Activated T-helper 17 cell treated with anti-CD3 and anti-CD28 coated beads, Interleukin-2, amount 50 U/mL, for 72 hours (primary cell): ENCODE measurements around the gene NAALADL2. TPM values are rescaled to one million over a fixed set of nuclear protein-coding genes. Genes with fewer than 3 reads are reported as not detected.

ENCODE experiments used
- ATAC-seq: fragments of 150-1000 bp; cut with Tn5 transposase; replicated peaks from 2 replicates; pipeline ENCODE4 v1.10.0; 2021; ENCODE audit warnings: mild to moderate bottlenecking, moderate library complexity
- H3K27ac Mint-ChIP-seq: one replicate; pipeline ENCODE4 v1.8.0; 2022; ENCODE audit warnings: mixed read lengths
- H3K27me3 Mint-ChIP-seq: one replicate; pipeline ENCODE4 v1.8.0; 2022; ENCODE audit warnings: mixed read lengths
- H3K36me3 Mint-ChIP-seq: one replicate; pipeline ENCODE4 v1.8.0; 2022; ENCODE audit warnings: low read depth, mild to moderate bottlenecking, mixed read lengths
- H3K4me1 Mint-ChIP-seq: one replicate; pipeline ENCODE4 v1.8.0; 2022; ENCODE audit warnings: mixed read lengths
- H3K4me3 Mint-ChIP-seq: one replicate; pipeline ENCODE4 v1.8.0; 2022; ENCODE audit warnings: mild to moderate bottlenecking, mixed read lengths
- H3K9me3 Mint-ChIP-seq: one replicate; pipeline ENCODE4 v1.8.0; 2022; ENCODE audit warnings: mixed read lengths
- total RNA-seq, 2 donors: library from RNA; stranded (reverse); gene quantifications; one replicate each; pipeline ENCODE4 v1.2.3, GENCODE V29; 2022

The NAALADL2 gene
- not detected for total RNA-seq

DNA sequence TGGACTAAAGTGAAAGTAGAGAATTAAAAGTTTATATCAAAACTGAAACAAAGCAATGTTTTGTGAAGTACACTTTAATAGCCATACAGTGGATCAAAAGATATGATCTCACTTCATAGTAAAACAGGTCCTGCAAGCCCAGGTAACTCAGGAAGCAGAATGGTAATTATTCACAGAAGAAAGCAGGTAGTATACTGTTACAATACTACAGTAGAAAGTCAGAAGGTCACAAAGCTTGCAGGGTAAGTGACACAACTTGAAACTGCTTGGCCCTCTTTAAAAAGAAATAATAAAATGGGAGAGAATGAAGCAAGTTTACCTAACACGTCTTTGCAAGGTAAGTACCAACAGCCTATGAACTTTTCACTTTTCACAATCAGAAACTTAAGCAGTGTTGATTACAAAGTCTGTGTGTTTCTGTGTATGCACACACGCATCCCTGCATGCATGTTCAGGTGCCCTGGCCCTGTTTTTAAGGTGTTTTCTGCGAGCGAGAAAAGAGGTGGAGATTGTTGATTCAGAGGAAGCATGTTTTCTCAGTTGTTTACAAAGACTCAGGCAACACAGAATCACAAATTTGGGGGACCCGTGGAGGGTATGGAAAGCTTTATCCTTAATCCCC, at the start of gene NAALADL2:
Gene NAALADL2 (plus strand): TSS at position 221 of the 622 bp plus-strand sequence.
- H3K27ac Mint-ChIP-seq: no peak within 1 kb of the TSS
- no peak within 1 kb of the TSS for H3K4me3 Mint-ChIP-seq
- no peaks in the 10 kb centered on the region for H3K27me3 Mint-ChIP-seq
- peaks cover 8% of the 10 kb centered on the region for H3K9me3 Mint-ChIP-seq
- no peaks in the 10 kb centered on the region for H3K36me3 Mint-ChIP-seq
- no peaks in the 10 kb centered on the region for H3K4me1 Mint-ChIP-seq
- no peak for ATAC-seq

DNA sequence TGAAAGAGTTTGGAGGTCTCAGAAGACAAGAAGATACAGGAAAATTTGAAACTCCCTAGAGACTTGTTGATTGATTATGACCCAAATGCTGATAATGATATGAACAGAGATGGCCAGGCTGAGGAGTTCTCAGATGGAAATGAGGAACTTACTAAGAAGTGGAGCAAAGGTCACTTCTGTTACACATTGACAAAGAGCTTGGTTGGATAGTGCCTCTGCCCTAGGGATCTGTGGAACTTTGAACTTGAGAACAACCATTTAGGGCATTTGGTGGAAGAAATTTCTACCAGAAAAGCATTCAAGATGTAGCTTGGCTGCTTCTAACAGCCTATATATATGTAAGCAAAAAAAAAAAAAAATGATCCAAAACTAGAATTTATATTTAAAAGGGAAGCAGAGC, 48.9 kb upstream of the NAALADL2 start:
- H3K9me3 Mint-ChIP-seq: peaks cover 4% of the 10 kb centered on the region

DNA sequence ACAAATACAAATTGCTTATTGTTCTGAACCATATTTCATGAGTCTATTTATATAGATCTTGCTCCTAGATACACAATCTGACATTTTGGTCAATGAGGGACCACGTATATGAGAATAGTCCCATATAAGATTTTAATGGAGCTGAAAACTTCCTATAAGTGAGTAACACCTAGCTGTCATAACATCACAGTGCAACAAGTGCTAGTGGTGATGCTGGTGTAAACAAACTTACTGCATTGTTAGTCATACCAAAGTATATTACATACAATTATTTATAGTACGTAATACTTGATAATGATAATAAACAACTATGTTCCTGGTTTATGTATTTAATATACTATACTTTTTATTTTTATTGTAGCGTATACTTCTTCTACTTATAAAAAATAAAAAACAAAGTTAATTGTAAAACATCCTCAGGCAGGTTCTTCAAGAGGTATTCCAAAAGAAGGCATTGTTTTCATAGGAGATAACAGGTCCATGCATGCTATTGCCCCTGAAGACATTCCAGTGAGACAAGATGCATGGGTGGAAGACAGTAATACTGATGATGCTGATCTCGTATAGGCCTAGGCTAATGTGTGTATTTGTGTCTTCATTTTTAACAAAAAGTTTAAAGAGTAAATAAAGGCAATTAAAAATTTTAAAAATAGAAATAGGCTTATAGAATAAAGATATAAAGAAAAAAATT, 46.8 kb upstream of the NAALADL2 start:
- H3K4me3 Mint-ChIP-seq: no peak overlapping the region
- no peaks in the 10 kb centered on the region for H3K4me1 Mint-ChIP-seq
- no peak for ATAC-seq
- peaks cover 4% of the 10 kb centered on the region for H3K9me3 Mint-ChIP-seq
- no peaks in the 10 kb centered on the region for H3K27me3 Mint-ChIP-seq
- no peaks in the 10 kb centered on the region for H3K36me3 Mint-ChIP-seq
- H3K27ac Mint-ChIP-seq: no peak overlapping the region

More for the DNA sequence above, 48.9 kb upstream of the NAALADL2 start:
- Mint-ChIP-seq H3K4me3 (no peak overlapping the region), H3K36me3 (no peaks in the 10 kb centered on the region), H3K4me1 (no peaks in the 10 kb centered on the region), H3K27ac (no peak overlapping the region), H3K27me3 (no peaks in the 10 kb centered on the region)
- ATAC-seq: no peak

DNA sequence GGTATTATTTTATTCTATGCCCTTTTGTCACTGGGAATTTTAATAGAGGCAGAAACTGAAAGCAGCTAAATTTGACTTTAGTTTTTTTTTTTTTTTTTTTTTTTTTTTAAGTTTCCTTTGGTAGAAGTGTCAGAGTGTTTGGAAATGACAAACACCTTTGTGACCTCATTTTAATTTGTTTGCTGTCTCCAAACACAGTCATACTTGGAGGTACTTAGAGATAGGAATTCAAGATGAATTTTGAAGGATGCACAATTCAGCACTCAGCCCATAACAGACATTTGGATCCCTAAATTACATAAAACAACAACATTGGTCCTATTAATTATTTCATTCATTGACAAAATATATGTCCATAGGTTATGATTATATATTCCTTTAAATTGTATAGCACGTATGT, 43.4 kb upstream of the NAALADL2 start:
- Mint-ChIP-seq H3K4me1 (no peaks in the 10 kb centered on the region), H3K27me3 (no peaks in the 10 kb centered on the region), H3K4me3 (no peak overlapping the region), H3K9me3 (peaks cover 4% of the 10 kb centered on the region), H3K27ac (no peak overlapping the region), H3K36me3 (no peaks in the 10 kb centered on the region)
- no peak for ATAC-seq

GRCh38 chr3:174820885-174821284, 38.2 kb upstream of the NAALADL2 start:
- H3K4me3 Mint-ChIP-seq: no peak overlapping the region
- H3K4me1 Mint-ChIP-seq: no peaks in the 10 kb centered on the region
- peaks cover 2% of the 10 kb centered on the region for H3K9me3 Mint-ChIP-seq
- H3K27me3 Mint-ChIP-seq: no peaks in the 10 kb centered on the region
- no peaks in the 10 kb centered on the region for H3K36me3 Mint-ChIP-seq
- ATAC-seq: no peak
- no peak overlapping the region for H3K27ac Mint-ChIP-seq

DNA sequence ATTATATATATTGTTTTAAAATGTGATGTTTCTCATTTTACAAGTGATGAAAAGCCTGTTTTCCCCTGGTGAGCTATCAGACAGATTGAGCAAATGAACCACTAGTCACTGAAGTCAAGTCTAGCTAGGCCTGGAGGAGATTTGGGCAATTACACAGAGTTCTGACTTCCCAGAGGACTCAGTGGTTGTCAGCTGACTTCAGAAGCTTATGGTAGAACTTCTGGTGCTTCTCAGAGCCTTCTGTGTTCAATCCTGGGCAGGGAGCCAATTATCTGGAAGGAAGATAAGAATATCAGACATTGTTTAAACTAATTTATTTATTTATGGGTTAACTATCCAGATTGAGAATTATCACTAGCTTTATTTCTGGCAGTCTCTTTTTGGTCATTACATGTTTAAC, 37.7 kb upstream of the NAALADL2 start:
- H3K4me3 Mint-ChIP-seq: no peak overlapping the region
- no peaks in the 10 kb centered on the region for H3K4me1 Mint-ChIP-seq
- no peak overlapping the region for H3K27ac Mint-ChIP-seq
- peaks cover 6% of the 10 kb centered on the region for H3K9me3 Mint-ChIP-seq
- H3K27me3 Mint-ChIP-seq: no peaks in the 10 kb centered on the region
- no peak for ATAC-seq
- no peaks in the 10 kb centered on the region for H3K36me3 Mint-ChIP-seq

DNA sequence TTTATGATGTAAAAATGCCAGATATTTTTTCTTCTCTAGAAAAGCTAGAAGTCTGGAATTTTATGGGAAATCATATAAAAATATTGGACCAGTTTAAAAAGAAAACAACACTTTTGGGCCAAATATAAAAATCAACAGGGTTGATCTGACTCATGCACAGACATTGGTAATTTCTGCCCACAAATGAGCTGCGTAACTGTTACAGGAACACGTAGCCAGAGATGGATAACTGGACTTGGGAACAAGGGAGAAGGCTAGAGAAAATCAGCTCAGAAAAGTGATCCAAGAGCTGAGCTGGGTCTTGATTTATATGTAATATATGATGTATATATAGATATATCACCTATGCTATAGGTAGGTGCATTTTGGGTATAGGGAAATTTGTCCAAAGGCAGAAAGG, 36.8 kb upstream of the NAALADL2 start:
- H3K27me3 Mint-ChIP-seq: no peaks in the 10 kb centered on the region
- no peak overlapping the region for H3K27ac Mint-ChIP-seq
- no peak for ATAC-seq
- H3K9me3 Mint-ChIP-seq: peaks cover 9% of the 10 kb centered on the region
- H3K4me1 Mint-ChIP-seq: no peaks in the 10 kb centered on the region
- no peaks in the 10 kb centered on the region for H3K36me3 Mint-ChIP-seq
- no peak overlapping the region for H3K4me3 Mint-ChIP-seq

DNA sequence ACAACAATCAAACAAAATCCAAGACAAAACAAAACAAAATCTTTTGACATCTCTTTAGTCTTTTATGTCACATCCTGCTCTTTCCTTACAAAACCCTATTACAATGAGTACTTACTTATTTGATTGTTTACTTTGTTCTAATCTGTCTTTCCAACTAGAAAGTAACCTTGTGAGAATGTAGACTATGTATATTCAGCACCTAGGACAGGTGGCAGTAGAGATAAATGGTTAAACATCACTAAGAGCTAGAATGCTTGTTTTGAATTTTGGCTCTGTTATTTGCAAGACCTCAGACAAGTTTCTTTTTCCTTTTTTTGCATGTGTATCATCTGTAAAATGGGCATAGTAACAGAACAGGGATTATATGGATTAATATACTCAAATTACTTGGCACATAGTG, 33.1 kb upstream of the NAALADL2 start:
- Mint-ChIP-seq H3K9me3 (peaks cover 15% of the 10 kb centered on the region), H3K27ac (no peak overlapping the region), H3K36me3 (no peaks in the 10 kb centered on the region), H3K4me3 (no peak overlapping the region), H3K27me3 (no peaks in the 10 kb centered on the region), H3K4me1 (no peaks in the 10 kb centered on the region)
- ATAC-seq: no peak

DNA sequence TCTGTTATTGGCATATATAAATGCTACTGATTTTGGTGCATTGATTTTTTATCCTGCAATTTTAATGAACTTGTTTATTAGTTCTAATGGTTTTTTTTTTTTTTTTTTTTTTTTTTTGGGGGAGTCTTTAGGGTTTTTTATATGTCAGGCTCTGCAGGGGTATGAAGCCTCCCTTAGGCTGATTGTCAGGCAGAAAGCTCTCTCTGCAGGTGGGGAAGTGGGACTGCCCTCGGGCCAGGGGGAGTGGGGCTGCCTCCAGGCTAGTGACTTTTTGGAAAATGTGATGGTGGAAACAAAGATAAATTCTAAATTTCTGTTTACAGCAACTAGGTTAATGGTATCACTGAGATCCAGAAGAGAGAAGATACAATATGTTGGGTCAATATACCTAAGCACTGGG, 14.4 kb upstream of the NAALADL2 start:
- Mint-ChIP-seq H3K4me3 (no peak overlapping the region), H3K9me3 (no peaks in the 10 kb centered on the region), H3K27me3 (no peaks in the 10 kb centered on the region), H3K36me3 (no peaks in the 10 kb centered on the region), H3K4me1 (no peaks in the 10 kb centered on the region), H3K27ac (no peak overlapping the region)
- ATAC-seq: no peak

GRCh38 chr3:174846055-174846454, 13.1 kb upstream of the NAALADL2 start:
- no peaks in the 10 kb centered on the region for H3K27me3 Mint-ChIP-seq
- no peak overlapping the region for H3K4me3 Mint-ChIP-seq
- no peaks in the 10 kb centered on the region for H3K4me1 Mint-ChIP-seq
- H3K9me3 Mint-ChIP-seq: peaks cover 3% of the 10 kb centered on the region
- no peak overlapping the region for H3K27ac Mint-ChIP-seq
- ATAC-seq: no peak
- H3K36me3 Mint-ChIP-seq: no peaks in the 10 kb centered on the region

DNA sequence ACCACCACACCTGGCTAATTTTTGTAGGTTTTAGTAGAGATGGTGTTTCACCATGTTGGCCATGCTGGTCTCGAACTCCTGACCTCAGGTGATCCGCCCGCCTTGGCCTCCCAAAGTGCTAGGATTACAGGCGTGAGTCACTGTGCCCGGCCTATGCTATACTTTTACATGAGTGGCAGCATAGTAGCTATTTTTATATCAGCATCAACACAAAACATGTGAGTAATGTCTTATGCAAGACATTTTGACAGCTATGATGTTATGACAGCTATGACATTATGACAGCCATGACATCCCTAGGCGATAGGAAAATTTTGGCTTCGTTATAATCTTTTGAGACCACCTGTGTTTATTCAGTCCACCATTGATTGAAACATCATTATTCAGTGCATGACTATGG, 4.1 kb upstream of the NAALADL2 start:
- H3K9me3 Mint-ChIP-seq: peaks cover 15% of the 10 kb centered on the region
- H3K27ac Mint-ChIP-seq: no peak overlapping the region
- H3K36me3 Mint-ChIP-seq: no peaks in the 10 kb centered on the region
- no peaks in the 10 kb centered on the region for H3K4me1 Mint-ChIP-seq
- H3K27me3 Mint-ChIP-seq: no peaks in the 10 kb centered on the region
- ATAC-seq: no peak
- no peak overlapping the region for H3K4me3 Mint-ChIP-seq

GRCh38 chr3:174857301-174857700, 1.8 kb upstream of the NAALADL2 start:
- Mint-ChIP-seq H3K4me3 (no peak overlapping the region), H3K36me3 (no peaks in the 10 kb centered on the region), H3K9me3 (peaks cover 14% of the 10 kb centered on the region), H3K27me3 (no peaks in the 10 kb centered on the region), H3K4me1 (no peaks in the 10 kb centered on the region), H3K27ac (no peak overlapping the region)
- no peak for ATAC-seq

GRCh38 chr3:174858353-174858752, 781 bp upstream of the NAALADL2 start:
- Mint-ChIP-seq H3K27ac (no peak overlapping the region), H3K4me1 (no peaks in the 10 kb centered on the region), H3K36me3 (no peaks in the 10 kb centered on the region), H3K27me3 (no peaks in the 10 kb centered on the region), H3K4me3 (no peak overlapping the region), H3K9me3 (peaks cover 11% of the 10 kb centered on the region)
- no peak for ATAC-seq

GRCh38 chr3:174859756-174860155, 622 bp downstream of the NAALADL2 start:
- Mint-ChIP-seq H3K27ac (no peak overlapping the region), H3K36me3 (no peaks in the 10 kb centered on the region), H3K9me3 (peaks cover 7% of the 10 kb centered on the region), H3K4me3 (no peak overlapping the region), H3K4me1 (no peaks in the 10 kb centered on the region), H3K27me3 (no peaks in the 10 kb centered on the region)
- ATAC-seq: no peak

DNA sequence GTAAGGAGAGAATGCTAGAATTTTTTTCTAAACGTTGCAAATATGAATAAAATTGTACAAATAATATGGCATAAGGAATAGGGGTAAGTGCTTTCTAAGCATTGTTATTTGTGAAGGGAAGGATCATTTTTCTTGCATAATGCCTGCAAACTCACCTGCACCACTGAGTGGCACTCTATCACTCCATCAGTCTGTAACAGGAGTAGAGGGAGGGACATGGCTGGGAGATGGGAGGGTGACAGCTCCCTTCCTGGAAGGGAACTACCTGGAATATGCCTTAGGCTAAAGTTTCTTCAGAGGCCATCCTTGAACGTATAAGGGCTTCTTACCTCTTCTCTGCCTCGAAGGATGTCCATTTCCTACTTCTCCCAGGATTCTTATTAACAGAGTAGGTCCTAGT, 3.0 kb downstream of the NAALADL2 start:
- no peaks in the 10 kb centered on the region for H3K27me3 Mint-ChIP-seq
- no peaks in the 10 kb centered on the region for H3K36me3 Mint-ChIP-seq
- no peak overlapping the region for H3K4me3 Mint-ChIP-seq
- no peaks in the 10 kb centered on the region for H3K4me1 Mint-ChIP-seq
- no peak for ATAC-seq
- H3K9me3 Mint-ChIP-seq: peaks cover 4% of the 10 kb centered on the region
- no peak overlapping the region for H3K27ac Mint-ChIP-seq
